SH-SY5Y (cell line): ENCODE results near the gene SIRPB2.

Experiments used
- GATA2 ChIP-seq: IDR thresholded peaks from 2 replicates; pipeline ENCODE4 v1.6.1; 2011; ENCODE audit warnings: mild to moderate bottlenecking, low read depth, low read length
- GATA3 ChIP-seq: IDR thresholded peaks from 2 replicates; pipeline ENCODE4 v1.6.1; 2011; ENCODE audit warnings: low read depth, mild to moderate bottlenecking, low read length, moderate library complexity

DNA sequence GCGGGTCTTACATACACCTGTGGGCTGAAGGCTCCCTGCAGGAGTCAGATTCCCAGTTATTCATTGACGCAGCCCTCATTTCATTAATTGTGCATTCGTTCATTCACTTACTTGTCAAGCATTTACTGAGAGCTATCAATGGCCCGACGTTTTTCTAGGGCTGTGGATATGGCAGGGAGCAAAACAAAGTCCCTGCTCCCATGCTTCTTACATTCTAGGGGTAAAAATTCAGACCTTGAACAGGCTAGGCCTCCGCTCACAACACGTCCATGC, 24.2 kb downstream of the SIRPB2 start:
- TF ChIP-seq GATA2: no peak
- TF ChIP-seq GATA3: no peak
